Measurements from ENCODE around the gene EXD3. TPM values are rescaled to one million over a fixed set of nuclear protein-coding genes. Genes with fewer than 3 reads are reported as not detected.

Gene EXD3
- total RNA-seq, 1 experiment from 2014 or later = 15.3 TPM

GRCh38 chr9:137305798-137306065, 117.2 kb downstream of the EXD3 start:
- H4K8ac ChIP-seq (replicated peaks; ENCODE audit: insufficient read length, low read depth, low read length) = no peak overlapping the region
- H3K27me3 ChIP-seq (ENCODE audit: insufficient read depth, low read length) = no peaks in the 10 kb centered on the region; the same call in 1 of the 2 replicates
- Mint-ChIP-seq H3K27ac (no peak overlapping the region), H3K4me3 (no peak overlapping the region), H3K9me3 (peaks cover 0 to 2% of the 10 kb centered on the region in 2 experiments; a peak in 3 of 5 replicates), H3K4me1 (peaks cover 7 to 34% of the 10 kb centered on the region in 2 experiments), H3K27me3 (ENCODE audit: low read depth) (peaks cover 11% of the 10 kb centered on the region), H3K36me3 (ENCODE audit: insufficient read depth in 1 of 3, low read depth in 3 of 3) (peaks cover 0 to 1% (median 0%) of the 10 kb centered on the region in 3 experiments; a peak in 2 of 7 replicates)
- H4K5ac ChIP-seq (ENCODE audit: insufficient read length, low read depth, low read length) = no peak overlapping the region
- H3K4me1 ChIP-seq (ENCODE audit: insufficient read depth, low read length) = no peaks in the 10 kb centered on the region; the same call in 1 of the 2 replicates
- no CpG with 5 or more reads among the region's 8 CpGs for WGBS (ENCODE audit: extremely low coverage, insufficient read length, low lambda C conversion rate)
- H3K4me2 ChIP-seq (ENCODE audit: insufficient read depth, insufficient read length, low read length) = no peak overlapping the region
- no peak overlapping the region for H3K9ac ChIP-seq (ENCODE audit: extremely low read depth, insufficient read length, low read length)
- H3K56ac ChIP-seq (ENCODE audit: insufficient read length, low read depth, low read length) = no peak overlapping the region
- H3K9me3 ChIP-seq (ENCODE audit: control insufficient read depth, low read depth, low read length) = no peaks in the 10 kb centered on the region
- H2BK20ac ChIP-seq (ENCODE audit: low read depth, low read length, poor library complexity, severe bottlenecking) = no peak overlapping the region
- no peak overlapping the region for H2AK5ac ChIP-seq (ENCODE audit: insufficient read length, low read length)
- DNase-seq = no peak
- H3K14ac ChIP-seq (ENCODE audit: insufficient read depth, low read length) = no peak overlapping the region
- H3T11ph ChIP-seq (ENCODE audit: low read length) = no peak overlapping the region
- no peak overlapping the region for H3K23ac ChIP-seq (ENCODE audit: insufficient read length, low read depth, low read length)
- H2BK12ac ChIP-seq (ENCODE audit: insufficient read length, low read depth, low read length) = no peak overlapping the region
- no peak overlapping the region for H3K27ac ChIP-seq (ENCODE audit: insufficient read length, low read depth, low read length)
- TF ChIP-seq CTCF (conservative IDR thresholded peaks at IDR 0.05) = no peak
- no peaks in the 10 kb centered on the region for H4K20me1 ChIP-seq (ENCODE audit: control insufficient read depth, insufficient read depth, insufficient read length)
- H2AFZ ChIP-seq (ENCODE audit: low read length) = no peak overlapping the region
- H2BK15ac ChIP-seq (ENCODE audit: low read depth, low read length) = no peak overlapping the region
- no peak overlapping the region for H2BK5ac ChIP-seq (ENCODE audit: insufficient read length, low read length)
- H3K79me2 ChIP-seq (ENCODE audit: insufficient read depth, low read length) = no peaks in the 10 kb centered on the region
- no peaks in the 10 kb centered on the region for H3K23me2 ChIP-seq (ENCODE audit: insufficient read length, low read depth, low read length, poor library complexity, severe bottlenecking)
- H3K18ac ChIP-seq (ENCODE audit: insufficient read length, low read depth, low read length) = peak overlapping the region; percentile 7
- H2BK120ac ChIP-seq (ENCODE audit: low read depth, low read length, poor library complexity, severe bottlenecking) = no peak overlapping the region
- no peak overlapping the region for H3K4ac ChIP-seq (ENCODE audit: low read depth, low read length)
- no peak overlapping the region for H4K91ac ChIP-seq (ENCODE audit: insufficient read length, low read depth, low read length)
- H3K79me1 ChIP-seq (ENCODE audit: insufficient read depth, low read depth, low read length, poor library complexity, severe bottlenecking) = no peaks in the 10 kb centered on the region
